Suprapubic skin (tissue), 4 donors: ENCODE results near the gene CAPNS2. TPM values are rescaled to one million over a fixed set of nuclear protein-coding genes. Genes with fewer than 3 reads are reported as not detected.

ENCODE experiments used
- DNase-seq, 2 donors: peaks; one replicate each; pipeline ENCODE4 v3.0.0-alpha.2; 2019; ENCODE audit warnings: low spot score in 2 of 2
- H3K27ac ChIP-seq: fragments of 200-600 bp; sonication (generic); one replicate; pipeline ENCODE4 v1.5.1; 2019
- H3K27me3 ChIP-seq: fragments of 200-600 bp; sonication (generic); one replicate; pipeline ENCODE4 v1.5.1; 2019
- H3K36me3 ChIP-seq: fragments of 200-600 bp; sonication (generic); one replicate; pipeline ENCODE4 v1.5.1; 2019
- H3K4me1 ChIP-seq: fragments of 200-600 bp; sonication (generic); one replicate; pipeline ENCODE4 v1.5.1; 2019
- H3K4me3 ChIP-seq: fragments of 200-600 bp; sonication (generic); one replicate; pipeline ENCODE4 v1.5.1; 2019; ENCODE audit warnings: mild to moderate bottlenecking
- H3K9me3 ChIP-seq: fragments of 200-600 bp; sonication (generic); one replicate; pipeline ENCODE4 v1.5.1; 2019
- EP300 ChIP-seq: sonication (generic); formaldehyde crosslinking; IDR thresholded peaks from one replicate; pipeline ENCODE4 v1.6.1; 2017; ENCODE audit warnings: antibody characterized with exemption
- POLR2A ChIP-seq, 2 donors: fragments of 450-650 bp; IDR thresholded peaks; one replicate each; pipeline ENCODE4 v1.6.1; 2017; ENCODE audit warnings: antibody characterized with exemption in 2 of 2, mild to moderate bottlenecking in 2 of 2, moderate library complexity in 2 of 2
- POLR2AphosphoS5 ChIP-seq, 3 donors: sonication (generic); formaldehyde crosslinking; IDR thresholded peaks; one replicate each; pipeline ENCODE4 v1.6.1; 2017; ENCODE audit warnings: antibody characterized with exemption in 3 of 3
- WGBS: methylation state at CpG from one replicate; pipeline ENCODE4 v1.1.5; 2018; 5-methylcytosine and 5-hydroxymethylcytosine counted together
- total RNA-seq, 4 donors: library from RNA; depleted of rRNA; stranded (reverse); fragments of >200 nt; gene quantifications; one replicate each; pipeline ENCODE4 v1.1.0, GENCODE V29; 2016
- TF ChIP-seq, protein P1 (sequence below), 2 donors: fragments of 200-600 bp in 1 of 2; fragments of 450-650 bp in 1 of 2; sonication (generic) in 1 of 2; IDR thresholded peaks; one replicate each; pipeline ENCODE4 v1.5.1; 2016 to 2019; ENCODE audit warnings: antibody characterized with exemption in 2 of 2, mild to moderate bottlenecking in 1 of 2, moderate library complexity in 1 of 2

Gene CAPNS2
- total RNA-seq, 4 donors from 2014 or later = 101 to 177 (median 170) TPM

DNA sequence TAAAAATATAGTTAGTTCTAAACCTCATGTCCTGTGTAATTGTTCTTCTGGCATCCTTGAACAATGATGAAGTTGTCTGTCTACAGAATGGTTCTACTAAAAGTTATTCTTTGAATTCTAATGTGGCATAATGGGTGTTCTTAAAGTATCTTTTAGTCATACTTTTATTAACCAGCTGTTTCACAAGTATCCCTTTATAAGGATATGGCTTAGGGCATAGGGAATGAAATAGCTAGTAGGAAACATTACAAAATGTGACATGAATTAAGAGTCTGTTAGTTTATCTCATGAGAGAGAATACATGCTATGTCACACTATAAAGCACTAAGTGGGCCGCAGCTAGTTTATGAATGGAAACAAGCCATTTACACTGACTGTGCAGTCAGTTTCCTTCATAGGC, 26.3 kb upstream of the CAPNS2 start:
- Histone ChIP-seq H3K9me3 (no peaks in the 10 kb centered on the region), H3K36me3 (peaks cover 5% of the 10 kb centered on the region), H3K27me3 (no peaks in the 10 kb centered on the region), H3K27ac (no peak overlapping the region), H3K4me3 (no peak overlapping the region), H3K4me1 (peaks cover 16% of the 10 kb centered on the region)
- TF ChIP-seq, protein P1, sequence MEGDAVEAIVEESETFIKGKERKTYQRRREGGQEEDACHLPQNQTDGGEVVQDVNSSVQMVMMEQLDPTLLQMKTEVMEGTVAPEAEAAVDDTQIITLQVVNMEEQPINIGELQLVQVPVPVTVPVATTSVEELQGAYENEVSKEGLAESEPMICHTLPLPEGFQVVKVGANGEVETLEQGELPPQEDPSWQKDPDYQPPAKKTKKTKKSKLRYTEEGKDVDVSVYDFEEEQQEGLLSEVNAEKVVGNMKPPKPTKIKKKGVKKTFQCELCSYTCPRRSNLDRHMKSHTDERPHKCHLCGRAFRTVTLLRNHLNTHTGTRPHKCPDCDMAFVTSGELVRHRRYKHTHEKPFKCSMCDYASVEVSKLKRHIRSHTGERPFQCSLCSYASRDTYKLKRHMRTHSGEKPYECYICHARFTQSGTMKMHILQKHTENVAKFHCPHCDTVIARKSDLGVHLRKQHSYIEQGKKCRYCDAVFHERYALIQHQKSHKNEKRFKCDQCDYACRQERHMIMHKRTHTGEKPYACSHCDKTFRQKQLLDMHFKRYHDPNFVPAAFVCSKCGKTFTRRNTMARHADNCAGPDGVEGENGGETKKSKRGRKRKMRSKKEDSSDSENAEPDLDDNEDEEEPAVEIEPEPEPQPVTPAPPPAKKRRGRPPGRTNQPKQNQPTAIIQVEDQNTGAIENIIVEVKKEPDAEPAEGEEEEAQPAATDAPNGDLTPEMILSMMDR (IDR thresholded peaks at IDR 0.05) = no peak
- TF ChIP-seq EP300 (no peak), POLR2A (IDR thresholded peaks at IDR 0.05) (no peak), POLR2AphosphoS5 (IDR thresholded peaks at IDR 0.05) (no peak)
- WGBS = 85% methylated on average over 1 of the region's 1 CpG
- DNase-seq = no peak

- no peak for DNase-seq
- 84% methylated on average over 1 of the region's 1 CpG for WGBS
- no peak overlapping the region for H3K27ac ChIP-seq
- peaks cover 5% of the 10 kb centered on the region for H3K36me3 ChIP-seq
- TF ChIP-seq POLR2AphosphoS5 (IDR thresholded peaks at IDR 0.05) (no peak), POLR2A (IDR thresholded peaks at IDR 0.05) (no peak), EP300 (no peak)
- TF ChIP-seq, protein P1 (IDR thresholded peaks at IDR 0.05) = no peak
- H3K27me3 ChIP-seq = no peaks in the 10 kb centered on the region
- peaks cover 14% of the 10 kb centered on the region for H3K4me1 ChIP-seq
- H3K9me3 ChIP-seq = no peaks in the 10 kb centered on the region
- H3K4me3 ChIP-seq = no peak overlapping the region
Measured at GRCh38 chr16:55542459-55543082, 23.9 kb upstream of the CAPNS2 start.

DNA sequence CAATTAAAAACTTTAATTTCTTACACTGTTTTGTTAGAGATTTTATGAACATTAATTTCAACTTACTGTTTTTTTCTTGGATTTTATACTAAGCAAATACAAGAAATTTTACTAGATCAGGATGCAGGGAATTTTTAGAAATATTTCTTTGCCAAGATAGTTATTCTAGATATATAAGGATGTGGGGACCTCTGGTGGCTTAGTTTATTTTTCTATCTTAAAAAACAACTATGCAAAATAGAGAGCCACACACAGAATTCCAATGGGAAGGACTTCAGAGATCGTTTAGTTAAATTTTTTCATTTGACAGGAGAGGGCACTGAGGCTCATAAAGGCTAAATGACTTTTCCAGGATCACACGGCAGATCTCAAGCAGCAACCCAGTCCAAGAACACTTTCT, 23.0 kb upstream of the CAPNS2 start:
- Histone ChIP-seq H3K36me3 (no peaks in the 10 kb centered on the region), H3K27ac (no peak overlapping the region), H3K9me3 (no peaks in the 10 kb centered on the region), H3K27me3 (no peaks in the 10 kb centered on the region), H3K4me1 (peaks cover 14% of the 10 kb centered on the region), H3K4me3 (no peak overlapping the region)
- WGBS = 14% methylated on average over 2 of the region's 2 CpGs
- TF ChIP-seq POLR2A (IDR thresholded peaks at IDR 0.05) = no peak
- TF ChIP-seq EP300 = no peak
- TF ChIP-seq, protein P1 (IDR thresholded peaks at IDR 0.05) = peak in 1 of 2 donors; percentile 48
- no peak for DNase-seq

- Histone ChIP-seq H3K4me1 (peaks cover 4% of the 10 kb centered on the region), H3K4me3 (no peak overlapping the region), H3K27me3 (no peaks in the 10 kb centered on the region), H3K9me3 (no peaks in the 10 kb centered on the region), H3K36me3 (peaks cover 11% of the 10 kb centered on the region), H3K27ac (no peak overlapping the region)
- no peak for TF ChIP-seq EP300
- no peak for TF ChIP-seq POLR2AphosphoS5 (IDR thresholded peaks at IDR 0.05)
- no peak for TF ChIP-seq POLR2A (IDR thresholded peaks at IDR 0.05)
- TF ChIP-seq, protein P1 (IDR thresholded peaks at IDR 0.05) = no peak
- DNase-seq = no peak
Measured at GRCh38 chr16:55552621-55553020, 13.9 kb upstream of the CAPNS2 start.

GRCh38 chr16:55555436-55555835, 11.0 kb upstream of the CAPNS2 start:
- TF ChIP-seq, protein P1 (IDR thresholded peaks at IDR 0.05) = no peak
- TF ChIP-seq EP300 (no peak), POLR2A (IDR thresholded peaks at IDR 0.05) (no peak), POLR2AphosphoS5 (IDR thresholded peaks at IDR 0.05) (no peak)
- Histone ChIP-seq H3K27ac (no peak overlapping the region), H3K36me3 (peaks cover 7% of the 10 kb centered on the region), H3K9me3 (no peaks in the 10 kb centered on the region), H3K27me3 (no peaks in the 10 kb centered on the region), H3K4me1 (peaks cover 32% of the 10 kb centered on the region), H3K4me3 (no peak overlapping the region)
- DNase-seq = no peak
- 67% methylated on average over 2 of the region's 2 CpGs for WGBS
